ENCODE measurements around the gene B3GALT4. TPM values are rescaled to one million over a fixed set of nuclear protein-coding genes. Genes with fewer than 3 reads are reported as not detected.
A peak's percentile ranks its signal among the peaks of the same experiment; 100 is the strongest.

Gene B3GALT4
- total and polyA plus RNA-seq, 4 experiments from 2014 or later, result 22.2 to 46.7 (median 36.9) TPM

- POLR2A ChIA-PET (ENCODE audit: partially characterized antibody), result no interaction called here
Measured at GRCh38 chr6:33243476-33243875, 33.4 kb upstream of the B3GALT4 start.

DNA sequence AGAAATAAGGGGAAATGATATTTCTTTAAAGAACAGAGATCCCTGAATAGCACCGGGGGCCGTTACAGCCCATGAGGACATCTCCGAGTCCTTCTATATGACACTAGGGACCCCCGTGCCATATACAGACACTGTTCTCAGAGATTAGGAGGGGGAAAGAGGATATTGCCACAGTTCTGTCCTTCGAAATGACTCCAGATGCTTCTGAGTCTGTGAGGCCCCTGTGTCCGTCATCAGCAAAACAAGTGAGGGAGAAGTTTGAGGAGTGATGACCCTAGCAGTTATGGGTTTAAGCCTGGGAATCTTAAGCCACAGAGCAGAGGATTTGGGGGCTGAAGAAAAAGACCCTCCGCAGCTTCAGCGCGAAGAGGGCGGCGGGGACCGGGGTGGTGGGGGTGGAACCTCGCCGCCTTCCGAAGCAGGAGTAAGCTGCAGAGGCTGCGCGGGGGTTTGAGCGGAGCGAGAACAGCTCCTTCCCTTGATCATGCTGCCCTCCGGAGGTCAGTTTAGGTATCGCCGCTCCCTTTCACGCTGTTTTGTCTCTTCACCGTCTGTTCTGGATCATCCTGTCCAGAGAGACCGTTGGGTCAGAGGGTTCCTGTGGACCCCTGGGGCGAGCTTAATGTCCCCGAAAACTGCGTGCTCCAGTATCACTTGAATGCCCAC is 28.8 kb upstream of the B3GALT4 start:
- ChIA-PET CTCF (ENCODE audit: partially characterized antibody) (interaction anchor here (0.6 to 7.0 kb wide), 40 partner anchors 9 to 264 kb away, joined by 3 to 105 read pairs (median 5); partner anchors contain the start of genes B3GALT4, CUTA, HLA-DPB1 and HSD17B8), POLR2A (ENCODE audit: partially characterized antibody) (interaction anchor here (0.7 to 5.6 kb wide), 38 partner anchors 9 to 452 kb away, joined by 3 to 92 read pairs (median 6); partner anchors contain the start of genes B3GALT4, CUTA, HLA-DPA1 and HSD17B8)
- Histone ChIP-seq H3K27me3 (ENCODE audit: insufficient read depth, low read length) (no peaks in the 10 kb centered on the region), H3K36me3 (ENCODE audit: insufficient read depth, low read length) (no peaks in the 10 kb centered on the region), H3K27ac (ENCODE audit: low read depth, low read length) (peak overlapping the region; percentile 93), H3K4me3 (ENCODE audit: low read length in 2 of 2) (peak overlapping the region; percentile 49 to 65), H3K9me3 (ENCODE audit: control insufficient read depth in 1 of 2, low read length in 2 of 2) (no peaks in the 10 kb centered on the region), H3K4me1 (ENCODE audit: insufficient read depth, low read length) (peaks cover 26% of the 10 kb centered on the region)
- intact Hi-C loops (cut with micrococcal nuclease), result loop anchor here (1.0 kb wide), 3 partner anchors 87 to 234 kb away; no protein-coding TSS in a partner anchor
- H3K4me3 Mint-ChIP-seq, result peak overlapping the region; percentile 84 to 95 (median 88)
- peak overlapping the region; percentile 90 to 98 (median 97) for H3K27ac Mint-ChIP-seq
- H3K36me3 Mint-ChIP-seq, result peaks cover 15 to 22% of the 10 kb centered on the region in 2 donors
- H3K4me1 Mint-ChIP-seq, result peaks cover 19 to 46% (median 30%) of the 10 kb centered on the region in 4 donors
- no peaks in the 10 kb centered on the region for H3K9me3 Mint-ChIP-seq
- peaks cover 3 to 4% of the 10 kb centered on the region in 2 donors for H3K27me3 Mint-ChIP-seq
- DNase-seq, result peak; percentile 85 to 90 (median 87)

More at GRCh38 chr6:33243476-33243875, 33.4 kb upstream of the B3GALT4 start:
- no peak overlapping the region for H3K27ac ChIP-seq (ENCODE audit: low read depth, low read length)
- no peak overlapping the region for H3K4me3 Mint-ChIP-seq
- H3K36me3 ChIP-seq (ENCODE audit: insufficient read depth, low read length), result no peaks in the 10 kb centered on the region
- intact Hi-C loops (cut with micrococcal nuclease), result no loop called here
- H3K9me3 ChIP-seq (ENCODE audit: control insufficient read depth in 1 of 2, low read length in 2 of 2), result no peaks in the 10 kb centered on the region
- H3K27me3 Mint-ChIP-seq, result peaks cover 5 to 12% of the 10 kb centered on the region in 2 donors
- DNase-seq, result no peak
- H3K27me3 ChIP-seq (ENCODE audit: insufficient read depth, low read length), result no peaks in the 10 kb centered on the region
- no peaks in the 10 kb centered on the region for H3K9me3 Mint-ChIP-seq
- H3K27ac Mint-ChIP-seq, result no peak overlapping the region
- H3K4me1 Mint-ChIP-seq, result peaks cover 6 to 15% (median 11%) of the 10 kb centered on the region in 4 donors
- H3K4me1 ChIP-seq (ENCODE audit: insufficient read depth, low read length), result peaks cover 10% of the 10 kb centered on the region
- no peaks in the 10 kb centered on the region for H3K36me3 Mint-ChIP-seq
- H3K4me3 ChIP-seq (ENCODE audit: low read length in 2 of 2), result no peak overlapping the region
- CTCF ChIA-PET (ENCODE audit: partially characterized antibody), result interaction anchor here (0.7 to 1.3 kb wide), 4 partner anchors 28 to 1394 kb away, joined by 3 read pairs; partner anchors contain the start of genes RPS18 and VPS52

DNA sequence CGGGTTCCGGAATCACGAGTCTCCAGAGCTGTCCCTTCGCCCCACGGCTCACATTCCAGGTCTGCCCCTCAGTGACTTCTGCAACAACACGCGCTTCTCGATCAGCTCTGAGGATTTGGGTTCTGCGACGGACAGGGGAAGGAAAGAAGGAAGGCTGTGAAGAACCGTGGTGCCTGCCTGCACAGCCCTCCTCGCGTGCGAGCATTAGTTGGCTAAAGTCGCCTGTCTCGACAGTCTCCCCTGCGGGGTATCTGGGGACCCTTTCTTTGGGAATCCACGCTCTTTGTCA is 28.3 kb upstream of the B3GALT4 start:
- H3K36me3 Mint-ChIP-seq, result peaks cover 15 to 22% of the 10 kb centered on the region in 2 donors
- H3K27ac Mint-ChIP-seq, result peak overlapping the region; percentile 90 to 98 (median 97)
- H3K36me3 ChIP-seq (ENCODE audit: insufficient read depth, low read length), result no peaks in the 10 kb centered on the region
- intact Hi-C loops (cut with micrococcal nuclease), result loop anchor here (1.0 kb wide), 3 partner anchors 87 to 234 kb away; no protein-coding TSS in a partner anchor
- H3K27me3 Mint-ChIP-seq, result peaks cover 0 to 3% of the 10 kb centered on the region in 2 donors
- no peaks in the 10 kb centered on the region for H3K27me3 ChIP-seq (ENCODE audit: insufficient read depth, low read length)
- CTCF ChIA-PET (ENCODE audit: partially characterized antibody), result interaction anchor here (0.6 to 7.0 kb wide), 36 partner anchors 9 to 265 kb away, joined by 3 to 105 read pairs (median 6); partner anchors contain the start of genes B3GALT4, CUTA, HLA-DPB1 and HSD17B8
- H3K4me1 ChIP-seq (ENCODE audit: insufficient read depth, low read length), result peaks cover 26% of the 10 kb centered on the region
- no peaks in the 10 kb centered on the region for H3K9me3 Mint-ChIP-seq
- peak overlapping the region; percentile 84 to 95 (median 88) for H3K4me3 Mint-ChIP-seq
- H3K27ac ChIP-seq (ENCODE audit: low read depth, low read length), result peak overlapping the region; percentile 93
- peak in 1 of 5 donors; percentile 69 for DNase-seq
- H3K9me3 ChIP-seq (ENCODE audit: control insufficient read depth in 1 of 2, low read length in 2 of 2), result no peaks in the 10 kb centered on the region
- peaks cover 19 to 47% (median 30%) of the 10 kb centered on the region in 4 donors for H3K4me1 Mint-ChIP-seq
- H3K4me3 ChIP-seq (ENCODE audit: low read length in 2 of 2), result peak overlapping the region; percentile 49 to 65
- POLR2A ChIA-PET (ENCODE audit: partially characterized antibody), result interaction anchor here (0.7 to 5.6 kb wide), 38 partner anchors 9 to 988 kb away, joined by 3 to 92 read pairs (median 6); partner anchors contain the start of genes B3GALT4, HLA-DPA1, HMGA1 and HSD17B8

GRCh38 chr6:33248932-33249731 is 27.8 kb upstream of the B3GALT4 start:
- Mint-ChIP-seq H3K27ac (peak overlapping the region; percentile 90 to 98 (median 97)), H3K27me3 (peaks cover 0 to 3% of the 10 kb centered on the region in 2 donors)
- CTCF ChIA-PET (ENCODE audit: partially characterized antibody), result interaction anchor here (0.6 to 7.0 kb wide), 40 partner anchors 10 to 265 kb away, joined by 3 to 105 read pairs (median 5); partner anchors contain the start of genes B3GALT4, CUTA, HLA-DPB1 and HSD17B8

GRCh38 chr6:33249732-33250630 is 26.9 kb upstream of the B3GALT4 start:
- Histone ChIP-seq H3K36me3 (ENCODE audit: insufficient read depth, low read length) (no peaks in the 10 kb centered on the region), H3K27me3 (ENCODE audit: insufficient read depth, low read length) (no peaks in the 10 kb centered on the region), H3K9me3 (ENCODE audit: control insufficient read depth in 1 of 2, low read length in 2 of 2) (no peaks in the 10 kb centered on the region), H3K4me1 (ENCODE audit: insufficient read depth, low read length) (peaks cover 26% of the 10 kb centered on the region), H3K4me3 (ENCODE audit: low read length in 2 of 2) (peak overlapping the region; percentile 60 to 65), H3K27ac (ENCODE audit: low read depth, low read length) (peak overlapping the region; percentile 93)
- Mint-ChIP-seq H3K27me3 (peaks cover 0 to 3% of the 10 kb centered on the region in 2 donors), H3K4me1 (peaks cover 19 to 47% (median 30%) of the 10 kb centered on the region in 4 donors), H3K27ac (peak overlapping the region; percentile 90 to 98 (median 97)), H3K4me3 (peak overlapping the region; percentile 84 to 95 (median 88)), H3K36me3 (peaks cover 15 to 22% of the 10 kb centered on the region in 2 donors), H3K9me3 (no peaks in the 10 kb centered on the region)
- ChIA-PET POLR2A (ENCODE audit: partially characterized antibody) (interaction anchor here (0.6 to 5.6 kb wide), 29 partner anchors 12 to 444 kb away, joined by 3 to 92 read pairs (median 10); partner anchors contain the start of genes B3GALT4, HLA-DPA1, HLA-DPB1 and HSD17B8), CTCF (ENCODE audit: partially characterized antibody) (interaction anchor here (0.6 to 7.0 kb wide), 18 partner anchors 9 to 237 kb away, joined by 3 to 105 read pairs (median 7); partner anchors contain the start of genes B3GALT4, HSD17B8, PFDN6 and RPS18)
- DNase-seq, result no peak
- intact Hi-C loops (cut with micrococcal nuclease), result loop anchor here (1.0 kb wide), 7 partner anchors 21 to 141 kb away; partner anchors contain the start of genes B3GALT4, HSD17B8, KIFC1 and RXRB

More at GRCh38 chr6:33248932-33249731, 27.8 kb upstream of the B3GALT4 start:
- Mint-ChIP-seq H3K4me3 (peak overlapping the region; percentile 84 to 95 (median 88)), H3K36me3 (peaks cover 15 to 22% of the 10 kb centered on the region in 2 donors), H3K4me1 (peaks cover 19 to 47% (median 30%) of the 10 kb centered on the region in 4 donors), H3K9me3 (no peaks in the 10 kb centered on the region)
- peak; percentile 94 to 98 (median 97) for DNase-seq
- Histone ChIP-seq H3K4me1 (ENCODE audit: insufficient read depth, low read length) (peaks cover 26% of the 10 kb centered on the region), H3K27ac (ENCODE audit: low read depth, low read length) (peak overlapping the region; percentile 93), H3K27me3 (ENCODE audit: insufficient read depth, low read length) (no peaks in the 10 kb centered on the region), H3K36me3 (ENCODE audit: insufficient read depth, low read length) (no peaks in the 10 kb centered on the region), H3K9me3 (ENCODE audit: control insufficient read depth in 1 of 2, low read length in 2 of 2) (no peaks in the 10 kb centered on the region), H3K4me3 (ENCODE audit: low read length in 2 of 2) (peak overlapping the region; percentile 60 to 65)
- intact Hi-C loops (cut with micrococcal nuclease), result loop anchor here (1.0 kb wide), 10 partner anchors 22 to 235 kb away; partner anchors contain the start of genes B3GALT4, HSD17B8, KIFC1 and RXRB
- POLR2A ChIA-PET (ENCODE audit: partially characterized antibody), result interaction anchor here (0.7 to 5.6 kb wide), 41 partner anchors 10 to 988 kb away, joined by 3 to 92 read pairs (median 5); partner anchors contain the start of genes B3GALT4, CUTA, HLA-DPA1 and HMGA1

Data from CD4-positive, alpha-beta memory T cell (primary cell).